ENCODE data around the gene SEC14L5.
"Not testable (repeated sequence)": the region's sequence is repeated elsewhere in the genome, so short reads cannot be mapped to it uniquely, and the experiment has no call there.

The SEC14L5 gene

DNA sequence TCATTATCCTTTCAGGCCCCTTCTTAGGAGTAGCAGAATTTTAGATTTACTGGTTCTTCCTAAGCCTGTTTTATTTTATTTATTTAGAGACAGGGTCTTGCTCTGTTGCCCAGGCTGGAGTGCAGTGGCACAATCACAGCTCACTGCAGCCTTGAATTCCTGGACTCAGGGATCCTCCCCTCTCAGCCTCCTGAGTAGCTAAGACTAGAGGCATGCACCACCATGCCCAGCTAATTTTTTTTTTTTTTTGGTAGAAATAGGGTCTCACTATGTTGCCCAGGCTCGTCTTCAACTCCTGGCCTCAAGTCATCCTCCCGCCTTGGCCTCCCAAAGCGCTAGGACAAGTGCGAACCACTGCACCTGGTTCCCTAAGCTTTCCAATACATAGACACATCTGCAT lies 28.5 kb upstream of the SEC14L5 start:
- not testable (repeated sequence) for DNase-seq (ENCODE audit: extremely low read depth in 1 of 2, low read depth in 1 of 2)

DNA sequence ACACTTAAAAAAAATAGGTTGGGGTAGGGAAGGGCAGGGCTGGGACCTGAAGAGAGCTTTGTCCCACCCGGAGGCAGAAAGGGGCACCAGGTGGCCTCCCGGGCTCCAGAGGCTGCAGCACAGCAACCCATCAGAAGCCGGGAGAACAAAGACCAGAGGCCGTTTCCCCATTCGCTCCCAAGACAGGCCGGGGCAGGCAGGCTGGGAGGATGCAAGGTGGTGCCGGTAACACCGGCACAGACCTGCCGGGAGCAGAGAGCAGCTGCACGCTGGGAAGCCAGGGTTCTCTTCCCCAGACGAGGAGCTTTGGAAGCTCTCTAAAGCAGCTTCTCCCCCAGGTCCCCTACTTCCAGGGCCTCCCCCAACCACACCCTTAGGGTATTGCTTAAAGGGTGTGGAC lies 26.7 kb upstream of the SEC14L5 start:
- DNase-seq (ENCODE audit: extremely low read depth in 1 of 2, low read depth in 1 of 2), result no peak

DNA sequence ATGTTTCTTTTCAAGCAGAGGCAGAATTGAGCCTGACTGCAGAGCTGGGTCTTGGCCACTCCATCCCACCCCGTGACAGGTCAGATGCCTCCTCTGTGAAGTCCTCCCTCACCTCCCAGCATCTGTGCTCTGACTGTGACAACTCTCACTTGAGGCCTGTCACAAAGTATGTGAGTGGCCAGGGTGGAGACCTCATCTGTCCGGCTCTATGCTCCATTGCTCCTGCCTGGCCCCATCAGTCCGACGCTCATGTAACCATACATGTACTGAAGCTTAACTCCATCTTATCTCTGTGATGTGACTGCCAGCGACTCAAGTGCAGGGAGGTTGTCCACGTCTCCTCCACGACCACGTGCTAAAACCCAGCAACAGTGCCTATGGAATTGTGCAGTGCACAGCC lies 24.7 kb upstream of the SEC14L5 start:
- DNase-seq (ENCODE audit: extremely low read depth in 1 of 2, low read depth in 1 of 2), result no peak

DNA sequence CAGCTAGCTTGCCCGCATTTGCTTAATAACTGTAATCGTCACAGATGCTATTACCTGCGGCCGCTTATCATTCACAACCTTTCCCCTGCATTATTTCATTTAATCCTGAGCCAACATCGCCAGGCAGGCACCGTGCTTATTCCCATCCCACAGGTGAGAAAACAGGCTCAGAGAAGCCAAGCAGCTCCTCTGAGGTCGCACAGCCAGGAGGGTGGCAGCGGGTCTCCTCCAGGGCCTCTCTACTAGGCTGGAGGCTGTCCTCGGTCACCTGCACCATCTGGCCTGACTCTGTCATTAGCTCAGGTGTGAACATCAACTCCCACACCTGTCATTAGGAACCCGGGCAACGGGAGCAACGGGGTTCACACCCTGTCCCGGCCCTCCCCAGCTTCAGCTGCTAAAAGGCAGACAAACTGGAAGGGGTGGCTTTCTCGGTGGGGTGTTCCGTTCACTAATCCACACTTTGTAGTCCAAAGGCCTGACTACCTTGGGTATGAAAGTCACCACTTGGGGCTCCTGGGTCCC lies 24.2 kb upstream of the SEC14L5 start:
- no peak for DNase-seq (ENCODE audit: extremely low read depth in 1 of 2, low read depth in 1 of 2)

- no peak for DNase-seq (ENCODE audit: extremely low read depth in 1 of 2, low read depth in 1 of 2)
Measured at GRCh38 chr16:4934591-4934990, 23.5 kb upstream of the SEC14L5 start.

DNA sequence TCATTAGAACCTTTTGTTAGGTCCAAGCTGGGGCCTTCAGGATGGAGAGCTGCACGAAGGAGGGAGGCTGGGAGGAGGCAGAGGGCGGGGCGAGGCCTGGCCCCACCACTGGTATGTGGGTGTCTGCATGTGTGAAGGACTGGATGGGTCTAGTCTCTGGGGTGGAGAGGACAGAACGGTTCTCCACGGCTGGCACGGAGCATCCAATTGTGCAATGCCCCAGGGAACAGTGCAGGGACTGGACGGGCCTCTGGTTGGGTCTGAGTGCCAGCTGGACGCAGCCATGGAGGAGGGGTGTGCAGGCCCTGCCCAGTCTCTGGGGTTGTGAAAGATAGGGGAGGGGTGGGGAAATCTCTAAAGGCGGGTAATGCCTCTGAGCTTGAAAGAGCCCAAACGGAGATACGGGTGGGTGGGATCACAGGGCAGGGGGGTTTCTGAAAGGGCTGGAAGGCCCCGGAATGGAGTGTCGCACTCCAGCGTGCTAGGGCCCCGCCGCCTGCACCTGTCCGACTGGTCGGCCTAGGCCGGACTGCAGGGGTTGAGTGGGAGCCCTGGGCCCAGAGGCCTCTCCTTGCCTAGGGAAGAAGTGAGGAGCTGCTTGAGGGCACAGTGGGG lies 22.8 kb upstream of the SEC14L5 start:
- DNase-seq (ENCODE audit: extremely low read depth in 1 of 2, low read depth in 1 of 2), result no peak

- no peak for DNase-seq (ENCODE audit: extremely low read depth in 1 of 2, low read depth in 1 of 2)
Measured at GRCh38 chr16:4936181-4936990, 21.7 kb upstream of the SEC14L5 start.

DNA sequence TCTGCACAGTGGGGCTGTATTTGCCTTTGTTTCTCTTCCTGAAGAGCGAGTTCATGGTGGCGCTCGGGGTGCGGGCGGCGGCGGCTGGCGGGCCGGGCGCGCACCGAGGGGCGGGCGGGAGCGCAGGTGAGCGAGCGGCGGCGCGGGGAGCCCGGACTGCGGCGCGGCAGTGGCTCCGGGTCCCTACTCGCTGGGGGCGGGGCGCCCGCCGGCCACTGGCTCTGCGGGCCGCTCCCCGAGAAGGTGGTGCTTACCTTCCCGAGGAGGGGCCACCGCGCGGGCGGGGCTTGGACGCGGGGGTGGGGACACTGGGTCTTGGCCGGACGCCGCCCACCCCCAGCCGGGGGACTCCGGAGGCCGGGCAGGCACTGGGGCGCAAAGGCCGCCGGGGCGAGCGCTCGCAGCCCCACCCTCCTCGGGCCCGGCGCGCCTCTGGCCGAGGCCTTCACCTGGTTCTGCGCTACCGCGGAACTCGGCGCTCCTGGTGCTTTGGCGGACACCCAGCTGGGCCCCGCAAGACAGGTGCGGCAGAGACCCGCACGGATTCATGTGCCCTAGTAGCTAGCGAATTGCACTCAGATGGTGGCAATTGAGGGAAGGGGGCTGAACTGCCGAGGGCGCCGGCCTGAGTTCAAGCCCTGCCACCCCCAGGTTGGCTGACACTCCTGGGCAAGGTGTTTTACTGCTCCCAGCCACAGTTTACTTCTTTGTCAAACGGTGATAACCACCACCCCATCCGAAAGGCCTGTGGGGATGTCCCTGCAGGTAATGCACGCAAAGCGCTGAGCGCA lies 20.9 kb upstream of the SEC14L5 start, which contains the start of gene PPL:
TSS of gene PPL (minus strand) at position 158 of the 791 bp plus-strand sequence. CDS start at position 55, 103 bp downstream.
- DNase-seq (ENCODE audit: extremely low read depth in 1 of 2, low read depth in 1 of 2), result no peak

GRCh38 chr16:4937782-4938682 lies 20.1 kb upstream of the SEC14L5 start:
- no peak for DNase-seq (ENCODE audit: extremely low read depth in 1 of 2, low read depth in 1 of 2)

GRCh38 chr16:4938683-4939030 lies 19.5 kb upstream of the SEC14L5 start:
- no peak for DNase-seq (ENCODE audit: extremely low read depth in 1 of 2, low read depth in 1 of 2)

- DNase-seq (ENCODE audit: extremely low read depth in 1 of 2, low read depth in 1 of 2), result no peak
Measured at GRCh38 chr16:4940719-4941118, 17.4 kb upstream of the SEC14L5 start.

- DNase-seq (ENCODE audit: extremely low read depth in 1 of 2, low read depth in 1 of 2), result no peak
Measured at GRCh38 chr16:4942481-4942880, 15.6 kb upstream of the SEC14L5 start.

DNA sequence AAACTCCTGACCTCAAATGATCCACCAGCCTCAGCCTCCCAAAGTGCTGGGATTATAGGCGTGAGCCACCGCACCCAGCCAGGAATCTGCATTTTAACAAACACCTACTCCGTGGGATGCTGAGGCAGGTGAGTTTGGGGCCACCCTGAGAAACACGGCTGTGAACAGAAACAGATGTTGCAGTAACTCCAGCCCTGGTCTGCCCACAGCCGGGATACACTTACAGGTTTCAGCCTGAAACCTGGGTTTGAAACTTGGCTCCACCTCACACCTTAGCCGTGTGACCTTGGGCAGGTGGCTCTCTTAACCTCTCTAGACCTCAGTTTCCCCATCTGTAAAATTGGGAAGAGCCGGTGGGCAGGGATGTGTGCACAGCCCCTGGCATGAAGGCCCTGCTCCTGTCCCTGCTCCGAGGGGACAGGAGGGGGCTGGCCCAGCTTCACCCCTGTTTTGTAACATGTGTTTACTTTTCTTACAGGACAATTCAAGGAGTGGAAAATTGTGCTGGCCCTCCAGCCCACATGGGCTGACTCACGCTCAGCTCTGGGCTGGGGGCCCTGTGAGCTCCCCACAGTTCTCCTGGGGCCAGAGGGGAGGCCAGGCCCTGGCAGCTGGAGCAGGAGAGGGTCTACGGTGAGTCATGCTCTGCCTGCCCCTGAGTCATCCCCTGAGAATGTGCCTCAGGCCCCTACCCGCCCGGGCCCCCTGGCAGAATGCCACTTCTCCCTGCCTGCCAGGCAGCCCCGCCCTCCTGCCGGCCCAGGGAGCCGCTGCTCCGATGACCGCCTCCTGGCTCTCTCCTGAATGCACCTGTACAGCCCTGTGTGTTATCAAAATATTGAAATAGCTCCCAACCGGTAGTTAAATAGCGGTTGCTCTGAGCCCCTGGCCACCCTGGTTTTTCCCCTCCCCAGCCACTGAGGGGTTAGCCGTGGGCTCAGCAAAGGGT lies 13.5 kb upstream of the SEC14L5 start:
- DNase-seq (ENCODE audit: extremely low read depth in 1 of 2, low read depth in 1 of 2), result no peak

- DNase-seq (ENCODE audit: extremely low read depth in 1 of 2, low read depth in 1 of 2), result no peak
Measured at GRCh38 chr16:4945560-4946502, 12.3 kb upstream of the SEC14L5 start.

- DNase-seq (ENCODE audit: extremely low read depth in 1 of 2, low read depth in 1 of 2), result no peak
Measured at GRCh38 chr16:4946917-4947316, 11.2 kb upstream of the SEC14L5 start.

GRCh38 chr16:4947722-4948503 lies 10.2 kb upstream of the SEC14L5 start:
- no peak for DNase-seq (ENCODE audit: extremely low read depth in 1 of 2, low read depth in 1 of 2)

All from activated CD8-positive, alpha-beta memory T cell treated with anti-CD3 and anti-CD28 coated beads for 1 hour (primary cell).